SK-N-SH (cell line): Measurements from ENCODE around the gene CCDC192. TPM values are rescaled to one million over a fixed set of nuclear protein-coding genes. Genes with fewer than 3 reads are reported as not detected.

Source experiments
- CTCF ChIA-PET: fragments of 300-600, 350-600 bp; formaldehyde crosslinking; extraction: SDS; loops from one replicate; lab custom pipeline; 2021; lab: Yijun Ruan, JAX
- POLR2A ChIA-PET: fragments of 350-600 bp; sonication (Branson Sonifier 250); formaldehyde crosslinking; extraction: SDS; loops from one replicate; lab custom pipeline; 2020; ENCODE audit warnings: antibody characterized with exemption, inconsistent platforms; lab: Yijun Ruan, JAX
- DNase-seq: peaks from one replicate; pipeline ENCODE4 v3.0.0; 2012
- H2AFZ ChIP-seq: fragments of 200-600 bp; sonication (generic); 2 replicates; pipeline ENCODE4 v1.8.1; 2016; ENCODE audit warnings: antibody characterized with exemption, mild to moderate bottlenecking, low read depth
- H3F3A ChIP-seq: fragments of 200-600 bp; sonication (generic); replicated peaks from 2 replicates; pipeline ENCODE3; 2016; ENCODE audit warnings: antibody characterized with exemption, mild to moderate bottlenecking; ENCODE audit not compliant: insufficient read depth
- H3K27ac ChIP-seq, 2 experiments: fragments of 200-500 bp in 1 of 2; fragments of 200-600 bp in 1 of 2; sonication (Bioruptor generic) in 1 of 2; sonication (generic), shearing (Covaris generic) in 1 of 2; 2 replicates each; pipeline versions ENCODE4 v1.5.1 to v1.6.1; 2014 to 2016; ENCODE audit warnings: low read depth in 2 of 2, inconsistent platforms in 1 of 2, low read length in 1 of 2, mild to moderate bottlenecking in 1 of 2, mixed read lengths in 1 of 2
- H3K27me3 ChIP-seq: fragments of 200-600 bp; sonication (generic), shearing (Covaris generic); 2 replicates; pipeline ENCODE4 v1.6.1; 2016; ENCODE audit warnings: mixed run types; ENCODE audit not compliant: insufficient read depth
- H3K36me3 ChIP-seq, 2 experiments: fragments of 200-500 bp in 1 of 2; fragments of 200-600 bp in 1 of 2; sonication (Bioruptor generic) in 1 of 2; sonication (generic) in 1 of 2; replicated peaks in 1 of 2; 2 replicates each; pipeline versions ENCODE3 to v1.5.1; 2014 to 2016; ENCODE audit warnings: low read length in 1 of 2, mild to moderate bottlenecking in 1 of 2; ENCODE audit not compliant: insufficient read depth in 2 of 2, control insufficient read depth in 1 of 2
- H3K4me1 ChIP-seq, 2 experiments: fragments of 200-500 bp in 1 of 2; fragments of 200-600 bp in 1 of 2; sonication (Bioruptor generic) in 1 of 2; sonication (generic), shearing (Covaris generic) in 1 of 2; 2 replicates each; pipeline versions ENCODE4 v1.5.1 to v1.6.1; 2014 to 2016; ENCODE audit warnings: low read depth in 1 of 2, low read length in 1 of 2, mixed run types in 1 of 2; ENCODE audit not compliant: insufficient read depth in 2 of 2, control insufficient read depth in 1 of 2
- H3K4me2 ChIP-seq: fragments of 200-600 bp; sonication (generic), shearing (Covaris generic); 2 replicates; pipeline ENCODE4 v1.6.1; 2017; ENCODE audit warnings: mixed run types
- H3K4me3 ChIP-seq, 2 experiments: fragments of 200-500 bp in 1 of 2; fragments of 200-600 bp in 1 of 2; sonication (Bioruptor generic) in 1 of 2; sonication (generic), shearing (Covaris generic) in 1 of 2; 2 replicates each; pipeline versions ENCODE4 v1.5.1 to v1.8.1; 2014 to 2016; ENCODE audit warnings: low read depth in 2 of 2, inconsistent platforms in 1 of 2, low read length in 1 of 2, mild to moderate bottlenecking in 1 of 2, mixed read lengths in 1 of 2, moderate library complexity in 1 of 2
- H3K79me2 ChIP-seq: fragments of 200-600 bp; sonication (generic); 2 replicates; pipeline ENCODE4 v1.8.1; 2017; ENCODE audit warnings: mild to moderate bottlenecking; ENCODE audit not compliant: insufficient read depth
- H3K9ac ChIP-seq: fragments of 200-600 bp; sonication (generic); 2 replicates; pipeline ENCODE4 v1.6.1; 2017; ENCODE audit warnings: mixed run types
- H3K9me2 ChIP-seq: fragments of 200-600 bp; sonication (generic); 2 replicates; pipeline ENCODE4 v1.6.1; 2017; ENCODE audit warnings: mixed run types
- H3K9me3 ChIP-seq: fragments of 200-600 bp; sonication (generic); 2 replicates; pipeline ENCODE4 v1.6.1; 2017; ENCODE audit warnings: mixed run types, mild to moderate bottlenecking, moderate library complexity
- H4K20me1 ChIP-seq: fragments of 200-600 bp; sonication (generic); 2 replicates; pipeline ENCODE4 v1.6.1; 2017; ENCODE audit warnings: mild to moderate bottlenecking, mixed run types; ENCODE audit not compliant: insufficient read depth
- CHD2 ChIP-seq: fragments of 150-350 bp; IDR thresholded peaks from 2 replicates; pipeline ENCODE4 v1.6.1; 2018; ENCODE audit warnings: low read length; ENCODE audit not compliant: partially characterized antibody
- ELF1 ChIP-seq: IDR thresholded peaks from 2 replicates; pipeline ENCODE4 v1.4.0; 2012
- EP300 ChIP-seq, 2 experiments: IDR thresholded peaks; 2 replicates each; pipeline versions ENCODE4 v1.4.0 to v1.6.1; 2012; ENCODE audit warnings: borderline replicate concordance in 1 of 2, low read depth in 1 of 2, low read length in 1 of 2
- FOSL2 ChIP-seq: IDR thresholded peaks from 2 replicates; pipeline ENCODE4 v1.4.0; 2012; ENCODE audit warnings: low read depth, mild to moderate bottlenecking, moderate library complexity, borderline replicate concordance
- FOXM1 ChIP-seq: IDR thresholded peaks from 2 replicates; pipeline ENCODE4 v1.4.0; 2012; ENCODE audit warnings: low read depth, mild to moderate bottlenecking
- GABPA ChIP-seq: IDR thresholded peaks from 2 replicates; pipeline ENCODE4 v1.4.0; 2012; ENCODE audit warnings: low read depth, mild to moderate bottlenecking
- GATA2 ChIP-seq: sonication (generic); formaldehyde crosslinking; IDR thresholded peaks from 2 replicates; pipeline ENCODE4 v1.5.0; 2020; ENCODE audit warnings: mild to moderate bottlenecking, missing genetic modification reagents
- NFIC ChIP-seq: IDR thresholded peaks from 2 replicates; pipeline ENCODE4 v1.4.0; 2012; ENCODE audit warnings: borderline replicate concordance
- NRF1 ChIP-seq: IDR thresholded peaks from 2 replicates; pipeline ENCODE4 v1.6.1; 2012; ENCODE audit warnings: low read depth, mild to moderate bottlenecking, low read length
- PBX3 ChIP-seq: IDR thresholded peaks from 2 replicates; pipeline ENCODE4; 2012
- RAD21 ChIP-seq: IDR thresholded peaks from 2 replicates; pipeline ENCODE4 v1.6.1; 2012; ENCODE audit warnings: mild to moderate bottlenecking, low read length
- RCOR1 ChIP-seq: fragments of 150-350 bp; IDR thresholded peaks from 2 replicates; pipeline ENCODE4 v1.6.1; 2017; ENCODE audit warnings: antibody characterized with exemption, low read length
- RXRA ChIP-seq: IDR thresholded peaks from 2 replicates; pipeline ENCODE4 v1.4.0; 2012; ENCODE audit warnings: low read depth, mild to moderate bottlenecking, borderline replicate concordance
- SIN3A ChIP-seq: IDR thresholded peaks from 2 replicates; pipeline ENCODE4 v1.6.1; 2012; ENCODE audit warnings: low read depth, mild to moderate bottlenecking, low read length, moderate library complexity, borderline replicate concordance
- SMC3 ChIP-seq: IDR thresholded peaks from 2 replicates; pipeline ENCODE4 v1.6.1; 2012; ENCODE audit warnings: low read depth, low read length, improper control_type of control experiment
- TCF12 ChIP-seq: IDR thresholded peaks from 2 replicates; pipeline ENCODE4 v1.4.0; 2012
- WGBS: methylation state at CpG from one replicate; pipeline ENCODE4 v1.1.6; 2017; ENCODE audit warnings: low lambda C conversion rate; 5-methylcytosine and 5-hydroxymethylcytosine counted together
- polyA plus RNA-seq, 3 experiments: library from polyadenylated mRNA; depleted of rRNA; stranded (reverse); fragments of >200 nt; gene quantifications; 2 replicates each; pipeline ENCODE4 v1.2.3, GENCODE V29; 2012
- TF ChIP-seq, protein P1 (sequence below): IDR thresholded peaks from 2 replicates; pipeline ENCODE4 v1.6.1; 2012; ENCODE audit warnings: mild to moderate bottlenecking, low read depth, low read length, moderate library complexity
- TF ChIP-seq, protein P2 (sequence below): fragments of 150-350 bp; IDR thresholded peaks from 2 replicates; pipeline ENCODE4 v1.6.1; 2016; ENCODE audit warnings: mild to moderate bottlenecking, low read depth, low read length

Gene CCDC192
- polyA plus RNA-seq, 1 of the 3 experiments (the other 2 are of a cell fraction): not detected

GRCh38 chr5:127683008-127683407 lies 20.2 kb upstream of the CCDC192 start:
- 14% methylated on average over 4 of the region's 4 CpGs for WGBS
- POLR2A ChIA-PET: no interaction called here
- Histone ChIP-seq H3K36me3 (no peaks in the 10 kb centered on the region), H3K9me2 (no peaks in the 10 kb centered on the region), H3K9me3 (no peaks in the 10 kb centered on the region), H4K20me1 (no peaks in the 10 kb centered on the region), H3K4me1 (no peaks in the 10 kb centered on the region), H3K79me2 (no peaks in the 10 kb centered on the region), H2AFZ (no peak overlapping the region), H3K9ac (no peak overlapping the region), H3K4me3 (no peak overlapping the region), H3K27me3 (no peaks in the 10 kb centered on the region), H3K4me2 (no peak overlapping the region), H3K27ac (no peak overlapping the region), H3F3A (no peaks in the 10 kb centered on the region)
- CTCF ChIA-PET: no interaction called here
- no peak for DNase-seq
- TF ChIP-seq RCOR1: no peak
- TF ChIP-seq, protein P1, sequence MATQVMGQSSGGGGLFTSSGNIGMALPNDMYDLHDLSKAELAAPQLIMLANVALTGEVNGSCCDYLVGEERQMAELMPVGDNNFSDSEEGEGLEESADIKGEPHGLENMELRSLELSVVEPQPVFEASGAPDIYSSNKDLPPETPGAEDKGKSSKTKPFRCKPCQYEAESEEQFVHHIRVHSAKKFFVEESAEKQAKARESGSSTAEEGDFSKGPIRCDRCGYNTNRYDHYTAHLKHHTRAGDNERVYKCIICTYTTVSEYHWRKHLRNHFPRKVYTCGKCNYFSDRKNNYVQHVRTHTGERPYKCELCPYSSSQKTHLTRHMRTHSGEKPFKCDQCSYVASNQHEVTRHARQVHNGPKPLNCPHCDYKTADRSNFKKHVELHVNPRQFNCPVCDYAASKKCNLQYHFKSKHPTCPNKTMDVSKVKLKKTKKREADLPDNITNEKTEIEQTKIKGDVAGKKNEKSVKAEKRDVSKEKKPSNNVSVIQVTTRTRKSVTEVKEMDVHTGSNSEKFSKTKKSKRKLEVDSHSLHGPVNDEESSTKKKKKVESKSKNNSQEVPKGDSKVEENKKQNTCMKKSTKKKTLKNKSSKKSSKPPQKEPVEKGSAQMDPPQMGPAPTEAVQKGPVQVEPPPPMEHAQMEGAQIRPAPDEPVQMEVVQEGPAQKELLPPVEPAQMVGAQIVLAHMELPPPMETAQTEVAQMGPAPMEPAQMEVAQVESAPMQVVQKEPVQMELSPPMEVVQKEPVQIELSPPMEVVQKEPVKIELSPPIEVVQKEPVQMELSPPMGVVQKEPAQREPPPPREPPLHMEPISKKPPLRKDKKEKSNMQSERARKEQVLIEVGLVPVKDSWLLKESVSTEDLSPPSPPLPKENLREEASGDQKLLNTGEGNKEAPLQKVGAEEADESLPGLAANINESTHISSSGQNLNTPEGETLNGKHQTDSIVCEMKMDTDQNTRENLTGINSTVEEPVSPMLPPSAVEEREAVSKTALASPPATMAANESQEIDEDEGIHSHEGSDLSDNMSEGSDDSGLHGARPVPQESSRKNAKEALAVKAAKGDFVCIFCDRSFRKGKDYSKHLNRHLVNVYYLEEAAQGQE: no peak
- no peak for TF ChIP-seq GATA2 (CRISPR knock-in tag)
- no peak for TF ChIP-seq NRF1
- TF ChIP-seq CHD2: no peak
- TF ChIP-seq TCF12: no peak
- no peak for TF ChIP-seq NFIC
- no peak for TF ChIP-seq RAD21
- TF ChIP-seq, protein P2, sequence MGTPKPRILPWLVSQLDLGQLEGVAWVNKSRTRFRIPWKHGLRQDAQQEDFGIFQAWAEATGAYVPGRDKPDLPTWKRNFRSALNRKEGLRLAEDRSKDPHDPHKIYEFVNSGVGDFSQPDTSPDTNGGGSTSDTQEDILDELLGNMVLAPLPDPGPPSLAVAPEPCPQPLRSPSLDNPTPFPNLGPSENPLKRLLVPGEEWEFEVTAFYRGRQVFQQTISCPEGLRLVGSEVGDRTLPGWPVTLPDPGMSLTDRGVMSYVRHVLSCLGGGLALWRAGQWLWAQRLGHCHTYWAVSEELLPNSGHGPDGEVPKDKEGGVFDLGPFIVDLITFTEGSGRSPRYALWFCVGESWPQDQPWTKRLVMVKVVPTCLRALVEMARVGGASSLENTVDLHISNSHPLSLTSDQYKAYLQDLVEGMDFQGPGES: no peak
- TF ChIP-seq EP300 (IDR thresholded peaks at IDR 0.05; ENCODE audit: borderline replicate concordance in 1 of 2, low read depth in 1 of 2, low read length in 1 of 2): no peak
- no peak for TF ChIP-seq ELF1
- no peak for TF ChIP-seq GABPA
- no peak for TF ChIP-seq SIN3A
- TF ChIP-seq FOSL2: no peak
- no peak for TF ChIP-seq SMC3
- no peak for TF ChIP-seq FOXM1
- no peak for TF ChIP-seq PBX3
- TF ChIP-seq RXRA: no peak
- TF ChIP-seq, all 33 proteins: peak for 0
